IMR-90 (cell line): Measurements from ENCODE around the gene B4GALNT3. TPM values are rescaled to one million over a fixed set of nuclear protein-coding genes. Genes with fewer than 3 reads are reported as not detected.

Experiments used
- ATAC-seq: fragments of 200-7000 bp; cut with Tn5 transposase; 2 replicates; pipeline ENCODE4 v1.9.1; 2020; ENCODE audit warnings: low read depth, mild to moderate bottlenecking, moderate library complexity
- BruUV-seq: library from RNA; stranded (reverse); fragments of 400-500 nt; replicated peaks from 2 replicates; lab custom pipeline; 2021; lab: Mats Ljungman, UMichigan
- CTCF ChIA-PET: fragments of 300-600 bp; formaldehyde crosslinking; extraction: SDS; loops from one replicate; lab custom pipeline; 2021; ENCODE audit warnings: antibody characterized with exemption; lab: Yijun Ruan, JAX
- POLR2A ChIA-PET: fragments of 300-600 bp; sonication (Branson Sonifier 250); formaldehyde crosslinking; loops from one replicate; lab custom pipeline; 2022; ENCODE audit warnings: antibody characterized with exemption; ENCODE audit not compliant: unreplicated experiment; lab: Charles Lee
- DNase-seq: peaks from one replicate; pipeline ENCODE4 v3.0.0; 2013
- H2AFZ ChIP-seq: replicated peaks from 2 replicates; pipeline ENCODE3; 2013; ENCODE audit warnings: low read length, mild to moderate bottlenecking; ENCODE audit not compliant: poor library complexity
- H2AK5ac ChIP-seq: 2 replicates; pipeline ENCODE4 v1.6.1; 2013; ENCODE audit warnings: low read depth, low read length, inconsistent platforms
- H2AK9ac ChIP-seq: replicated peaks from 2 replicates; pipeline ENCODE3; 2013; ENCODE audit warnings: mild to moderate bottlenecking, low read depth, low read length, moderate library complexity; ENCODE audit not compliant: poor library complexity
- H2BK120ac ChIP-seq: 2 replicates; pipeline ENCODE4 v1.6.1; 2013; ENCODE audit warnings: low read depth, low read length, inconsistent platforms
- H2BK15ac ChIP-seq: 3 replicates; pipeline ENCODE4 v1.6.1; 2013; ENCODE audit warnings: low read depth, low read length, inconsistent platforms
- H2BK20ac ChIP-seq: 2 replicates; pipeline ENCODE4 v1.6.1; 2013; ENCODE audit warnings: low read depth, mild to moderate bottlenecking, inconsistent platforms, low read length, moderate library complexity
- H2BK5ac ChIP-seq: 2 replicates; pipeline ENCODE4 v1.6.1; 2013; ENCODE audit warnings: mild to moderate bottlenecking, low read depth, low read length, inconsistent platforms; ENCODE audit not compliant: poor library complexity, severe bottlenecking
- H3K14ac ChIP-seq: replicated peaks from 2 replicates; pipeline ENCODE4 v1.6.1; 2013; ENCODE audit warnings: low read depth, low read length, inconsistent platforms
- H3K18ac ChIP-seq: 2 replicates; pipeline ENCODE4 v1.6.1; 2013; ENCODE audit warnings: low read depth, low read length, control low read depth
- H3K23ac ChIP-seq: 2 replicates; pipeline ENCODE4 v1.6.1; 2013; ENCODE audit warnings: low read depth, low read length, inconsistent platforms
- H3K27ac ChIP-seq: 2 replicates; pipeline ENCODE4 v1.5.1; 2013; ENCODE audit warnings: mild to moderate bottlenecking, control low read depth, low read length; ENCODE audit not compliant: insufficient read depth
- H3K27me3 ChIP-seq: 2 replicates; pipeline ENCODE4 v1.6.1; 2013; ENCODE audit warnings: low read length; ENCODE audit not compliant: control insufficient read depth, insufficient read depth
- H3K36me3 ChIP-seq: 2 replicates; pipeline ENCODE4 v1.6.1; 2013; ENCODE audit warnings: low read length, mixed read lengths; ENCODE audit not compliant: control insufficient read depth, insufficient read depth
- H3K4ac ChIP-seq: 2 replicates; pipeline ENCODE4 v1.6.1; 2013; ENCODE audit warnings: low read depth, low read length, inconsistent platforms
- H3K4me1 ChIP-seq: 2 replicates; pipeline ENCODE4 v1.6.1; 2013; ENCODE audit warnings: low read length, mixed read lengths; ENCODE audit not compliant: control insufficient read depth, insufficient read depth
- H3K4me2 ChIP-seq: 2 replicates; pipeline ENCODE4 v1.6.1; 2013; ENCODE audit warnings: low read depth, mild to moderate bottlenecking, control low read depth, low read length, moderate library complexity
- H3K4me3 ChIP-seq: 2 replicates; pipeline ENCODE4 v1.5.1; 2013; ENCODE audit warnings: low read depth, mild to moderate bottlenecking, control low read depth, low read length, moderate library complexity; ENCODE audit not compliant: insufficient read depth
- H3K56ac ChIP-seq: 2 replicates; pipeline ENCODE4 v1.6.1; 2013; ENCODE audit warnings: low read length, inconsistent platforms; ENCODE audit not compliant: insufficient read depth; ENCODE audit errors: extremely low read depth
- H3K79me1 ChIP-seq, 2 experiments: 2 replicates each; pipeline ENCODE4 v1.6.1; 2013; ENCODE audit warnings: low read length in 2 of 2, inconsistent platforms in 1 of 2, low read depth in 1 of 2
- H3K9ac ChIP-seq: 2 replicates; pipeline ENCODE4 v1.6.1; 2013; ENCODE audit warnings: low read depth, low read length, control low read depth
- H3K9me1 ChIP-seq: 2 replicates; pipeline ENCODE4 v1.6.1; 2013; ENCODE audit warnings: low read length, inconsistent platforms; ENCODE audit not compliant: insufficient read depth
- H3K9me3 ChIP-seq: 2 replicates; pipeline ENCODE4 v1.6.1; 2013; ENCODE audit warnings: low read length; ENCODE audit not compliant: control insufficient read depth, insufficient read depth
- H4K20me1 ChIP-seq: 2 replicates; pipeline ENCODE4 v1.6.1; 2013; ENCODE audit warnings: low read length, inconsistent platforms; ENCODE audit not compliant: insufficient read depth
- H4K5ac ChIP-seq: 2 replicates; pipeline ENCODE4 v1.6.1; 2013; ENCODE audit warnings: mild to moderate bottlenecking, low read depth, low read length, control low read depth
- H4K8ac ChIP-seq, 2 experiments: 2 replicates each; pipeline ENCODE4 v1.6.1; 2013; ENCODE audit warnings: low read depth in 2 of 2, low read length in 2 of 2, control low read depth in 1 of 2, inconsistent platforms in 1 of 2
- H4K91ac ChIP-seq: 2 replicates; pipeline ENCODE4 v1.6.1; 2013; ENCODE audit warnings: low read depth, low read length, inconsistent platforms; ENCODE audit not compliant: insufficient read depth
- BHLHE40 ChIP-seq: fragments of 150-350 bp; IDR thresholded peaks from 2 replicates; pipeline ENCODE4 v1.6.1; 2016; ENCODE audit warnings: mild to moderate bottlenecking, low read depth, low read length
- CEBPB ChIP-seq: IDR thresholded peaks from 2 replicates; pipeline ENCODE4 v1.6.1; 2012; ENCODE audit warnings: low read depth, low read length, improper control_type of control experiment
- CHD1 ChIP-seq: IDR thresholded peaks from 2 replicates; pipeline ENCODE4 v1.6.1; 2012; ENCODE audit warnings: low read depth, low read length, improper control_type of control experiment
- ELK1 ChIP-seq: fragments of 150-350 bp; IDR thresholded peaks from 2 replicates; pipeline ENCODE4 v1.6.1; 2016; ENCODE audit warnings: low read depth, mild to moderate bottlenecking, low read length, moderate library complexity, borderline replicate concordance
- FOS ChIP-seq: fragments of 150-350 bp; IDR thresholded peaks from 2 replicates; pipeline ENCODE4 v1.6.1; 2016; ENCODE audit warnings: low read depth, low read length
- MAFK ChIP-seq: IDR thresholded peaks from 2 replicates; pipeline ENCODE4 v1.6.1; 2012; ENCODE audit warnings: low read depth, low read length, improper control_type of control experiment
- MAZ ChIP-seq: IDR thresholded peaks from 2 replicates; pipeline ENCODE4 v1.6.1; 2012; ENCODE audit warnings: low read depth, mild to moderate bottlenecking, low read length, improper control_type of control experiment, moderate library complexity, borderline replicate concordance
- MXI1 ChIP-seq: IDR thresholded peaks from 2 replicates; pipeline ENCODE4 v1.6.1; 2012; ENCODE audit warnings: low read depth, mild to moderate bottlenecking, low read length, moderate library complexity, borderline replicate concordance
- NFE2L2 ChIP-seq: fragments of 150-350 bp; IDR thresholded peaks from 2 replicates; pipeline ENCODE4 v1.6.1; 2016; ENCODE audit warnings: low read depth, mild to moderate bottlenecking, low read length
- RAD21 ChIP-seq: IDR thresholded peaks from 2 replicates; pipeline ENCODE4 v1.6.1; 2012; ENCODE audit warnings: low read length, improper control_type of control experiment
- RFX5 ChIP-seq: IDR thresholded peaks from 2 replicates; pipeline ENCODE4 v1.8.0; 2012; ENCODE audit warnings: low read depth, mild to moderate bottlenecking, low read length, moderate library complexity
- SMC3 ChIP-seq: fragments of 150-350 bp; IDR thresholded peaks from 2 replicates; pipeline ENCODE4 v1.6.1; 2016; ENCODE audit warnings: low read depth, mild to moderate bottlenecking, antibody characterized with exemption, low read length, moderate library complexity
- WGBS, 2 experiments: methylation state at CpG; one replicate each; pipeline versions ENCODE4 v1.1.5 to v1.1.7; 2013; ENCODE audit warnings: missing lambda C conversion rate in 2 of 2; ENCODE audit not compliant: insufficient read length in 1 of 2; ENCODE audit errors: extremely low coverage in 2 of 2; 5-methylcytosine and 5-hydroxymethylcytosine counted together
- dilution Hi-C: fragments of 300-500 bp; cut with HindIII; formaldehyde crosslinking; loops from one replicate; pipeline ENCODE4 v1.14.3; 2018; ENCODE audit warnings: low sequenced_read_pairs; ENCODE audit not compliant: unreplicated experiment
- in situ Hi-C: fragments of 300-500 bp; cut with MboI; formaldehyde crosslinking; loops from 3 replicates; pipeline ENCODE4 v1.14.3; 2019; ENCODE audit warnings: low sequenced_read_pairs, inconsistent platforms, mixed read lengths
- intact Hi-C: fragments of 100-400 bp; cut with micrococcal nuclease; formaldehyde crosslinking; loops from 2 replicates; pipeline ENCODE4 v1.10.0; 2022
- polyA plus RNA-seq, 3 experiments: library from polyadenylated mRNA; depleted of rRNA; stranded (reverse); fragments of >200 nt; gene quantifications; 2 replicates each; pipeline ENCODE4 v1.2.3, GENCODE V29; 2012; ENCODE audit warnings: low replicate concordance in 1 of 3
- total RNA-seq: library from RNA; depleted of rRNA; stranded (reverse); fragments of >200 nt; gene quantifications from 2 replicates; pipeline ENCODE4 v1.2.3, GENCODE V29; 2012
- TF ChIP-seq, protein P1 (sequence below): conservative IDR thresholded peaks from 2 replicates; pipeline ENCODE4 v1.5.1; 2012; ENCODE audit warnings: mild to moderate bottlenecking, low read depth, low read length, improper control_type of control experiment
- TF ChIP-seq, protein P2 (sequence below): fragments of 150-350 bp; IDR thresholded peaks from 2 replicates; pipeline ENCODE4 v1.6.1; 2017; ENCODE audit warnings: mild to moderate bottlenecking, antibody characterized with exemption, low read length, low read depth

B4GALNT3 gene
- total and polyA plus RNA-seq, 2 of the 4 experiments (the other 2 are of a cell fraction) = not detected

DNA sequence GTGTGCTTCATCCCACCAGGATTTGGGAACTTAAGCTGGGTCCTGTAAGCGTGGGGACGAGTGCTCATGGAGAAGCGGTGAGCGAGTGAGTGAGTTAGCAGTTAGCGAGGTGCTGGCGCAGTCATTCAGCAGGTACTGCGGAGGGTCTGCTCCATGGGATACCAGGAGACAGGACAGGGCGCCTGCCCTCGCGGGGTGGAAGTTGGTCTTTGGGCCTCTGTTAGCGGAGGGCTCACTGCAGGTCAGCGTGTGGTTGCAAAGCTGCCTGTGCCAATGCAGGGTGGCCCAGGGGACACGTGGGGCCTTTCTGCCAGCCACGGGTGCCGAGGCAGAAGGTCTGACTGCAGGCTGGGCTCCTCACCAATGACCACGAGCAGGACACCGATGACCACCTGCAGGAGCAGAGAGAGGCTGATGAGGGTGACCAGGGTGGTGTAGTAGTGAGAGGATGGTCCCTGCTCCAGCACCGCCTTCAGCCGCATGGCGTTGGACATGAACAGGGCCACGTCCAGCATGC, 105.9 kb downstream of the B4GALNT3 start:
- Histone ChIP-seq H4K5ac (no peak overlapping the region), H3K4me1 (peaks cover 2% of the 10 kb centered on the region; the same call in 1 of the 2 replicates), H2AK9ac (no peak overlapping the region), H3K56ac (no peak overlapping the region), H3K79me1 (peaks cover 0 to 2% of the 10 kb centered on the region in 2 experiments; a peak in 1 of 4 replicates), H3K27me3 (peaks cover 56% of the 10 kb centered on the region), H2BK120ac (no peak overlapping the region), H3K9ac (no peak overlapping the region), H3K4ac (no peak overlapping the region), H2AK5ac (0 out of 2 replicates have a peak overlapping the region, but pooled peaks have one; percentile 7), H3K9me1 (no peaks in the 10 kb centered on the region), H3K18ac (no peak overlapping the region), H4K91ac (no peak overlapping the region), H2AFZ (peak overlapping the region; percentile 61), H4K8ac (no peak overlapping the region), H3K9me3 (no peaks in the 10 kb centered on the region), H3K4me2 (no peak overlapping the region), H3K4me3 (no peak overlapping the region), H2BK15ac (no peak overlapping the region), H2BK20ac (no peak overlapping the region), H3K23ac (no peak overlapping the region), H3K14ac (no peak overlapping the region), H3K36me3 (no peaks in the 10 kb centered on the region), H4K20me1 (no peaks in the 10 kb centered on the region), H3K27ac (no peak overlapping the region), H2BK5ac (no peak overlapping the region)
- TF ChIP-seq FOS (no peak), BHLHE40 (no peak), CHD1 (no peak), MAZ (no peak), RAD21 (no peak), SMC3 (no peak), MAFK (no peak), RFX5 (no peak), ELK1 (no peak), MXI1 (no peak), NFE2L2 (no peak), CEBPB (no peak)
- TF ChIP-seq, protein P1, sequence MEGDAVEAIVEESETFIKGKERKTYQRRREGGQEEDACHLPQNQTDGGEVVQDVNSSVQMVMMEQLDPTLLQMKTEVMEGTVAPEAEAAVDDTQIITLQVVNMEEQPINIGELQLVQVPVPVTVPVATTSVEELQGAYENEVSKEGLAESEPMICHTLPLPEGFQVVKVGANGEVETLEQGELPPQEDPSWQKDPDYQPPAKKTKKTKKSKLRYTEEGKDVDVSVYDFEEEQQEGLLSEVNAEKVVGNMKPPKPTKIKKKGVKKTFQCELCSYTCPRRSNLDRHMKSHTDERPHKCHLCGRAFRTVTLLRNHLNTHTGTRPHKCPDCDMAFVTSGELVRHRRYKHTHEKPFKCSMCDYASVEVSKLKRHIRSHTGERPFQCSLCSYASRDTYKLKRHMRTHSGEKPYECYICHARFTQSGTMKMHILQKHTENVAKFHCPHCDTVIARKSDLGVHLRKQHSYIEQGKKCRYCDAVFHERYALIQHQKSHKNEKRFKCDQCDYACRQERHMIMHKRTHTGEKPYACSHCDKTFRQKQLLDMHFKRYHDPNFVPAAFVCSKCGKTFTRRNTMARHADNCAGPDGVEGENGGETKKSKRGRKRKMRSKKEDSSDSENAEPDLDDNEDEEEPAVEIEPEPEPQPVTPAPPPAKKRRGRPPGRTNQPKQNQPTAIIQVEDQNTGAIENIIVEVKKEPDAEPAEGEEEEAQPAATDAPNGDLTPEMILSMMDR = no peak
- TF ChIP-seq, protein P2, sequence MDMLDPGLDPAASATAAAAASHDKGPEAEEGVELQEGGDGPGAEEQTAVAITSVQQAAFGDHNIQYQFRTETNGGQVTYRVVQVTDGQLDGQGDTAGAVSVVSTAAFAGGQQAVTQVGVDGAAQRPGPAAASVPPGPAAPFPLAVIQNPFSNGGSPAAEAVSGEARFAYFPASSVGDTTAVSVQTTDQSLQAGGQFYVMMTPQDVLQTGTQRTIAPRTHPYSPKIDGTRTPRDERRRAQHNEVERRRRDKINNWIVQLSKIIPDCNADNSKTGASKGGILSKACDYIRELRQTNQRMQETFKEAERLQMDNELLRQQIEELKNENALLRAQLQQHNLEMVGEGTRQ = no peak
- in situ Hi-C loops (loop anchor here (10.0 kb wide), 1 partner anchor 529 kb away; no protein-coding TSS in a partner anchor), dilution Hi-C loops (no loop called here), intact Hi-C loops (no loop called here)
- no TSS peak for BruUV-seq
- ChIA-PET POLR2A (no interaction called here), CTCF (no interaction called here)
- no peak for DNase-seq
- WGBS, 2 experiments = 89% methylated on average over 11 of the region's 21 CpGs; no CpG with 5 or more reads in 1 of the 2 experiments
- no peak for ATAC-seq
